Mucosa of descending colon (tissue), 3 donors: Measurements from ENCODE around the gene KLHL42. TPM values are rescaled to one million over a fixed set of nuclear protein-coding genes. Genes with fewer than 3 reads are reported as not detected.

ENCODE experiments used
- ATAC-seq: fragments of 200-7000 bp; cut with Tn5 transposase; one replicate; pipeline ENCODE4 v1.9.1; 2020; ENCODE audit warnings: mild to moderate bottlenecking, moderate library complexity
- DNase-seq, 3 donors: peaks; one replicate each; pipeline ENCODE4 v3.0.0-alpha.2; 2020
- H3K36me3 ChIP-seq: fragments of 200-600 bp; one replicate; pipeline ENCODE4 v1.8.0; 2021; ENCODE audit warnings: low read depth, mild to moderate bottlenecking
- H3K4me1 ChIP-seq: fragments of 200-600 bp; one replicate; pipeline ENCODE4 v1.8.0; 2021; ENCODE audit warnings: low read depth, mild to moderate bottlenecking
- H3K4me3 ChIP-seq: fragments of 200-600 bp; one replicate; pipeline ENCODE4 v1.8.0; 2021; ENCODE audit warnings: mild to moderate bottlenecking
- H3K9me3 ChIP-seq: fragments of 200-600 bp; one replicate; pipeline ENCODE4 v1.8.0; 2021; ENCODE audit warnings: mild to moderate bottlenecking
- intact Hi-C, 2 donors: fragments of 100-400 bp; cut with DNase I in 1 of 2; cut with micrococcal nuclease in 1 of 2; formaldehyde crosslinking; loops; one replicate each; pipeline versions ENCODE4 v1.11.0 to v1.11.1; 2022; cut with DNase I, micrococcal nuclease
- total RNA-seq, 3 donors: library from RNA; stranded (reverse); fragmentation: NEBNext Ultra II Directional in 2 of 3; extraction: Animal tissue kit (Norgen Biotek cat#: 25700) in 2 of 3; gene quantifications; one replicate each; pipeline versions ENCODE4 v1.2.1 to v1.2.4, GENCODE V29; 2021 to 2023
- TF ChIP-seq, protein P1 (sequence below): fragments of 200-600 bp; IDR thresholded peaks from one replicate; pipeline ENCODE4 v1.8.0; 2022; ENCODE audit warnings: antibody characterized with exemption, mild to moderate bottlenecking
- donor health status: DM: no; HTN: no; CAD: no; lungs with moderate emphysema.
- donor health status: DM: no; HTN: no; CAD: no.
- donor health status: DM: no; HTN: yes; CAD: no.

KLHL42 gene
- total RNA-seq, 3 donors from 2014 or later: 14.4 to 48.6 (median 24.0) TPM

DNA sequence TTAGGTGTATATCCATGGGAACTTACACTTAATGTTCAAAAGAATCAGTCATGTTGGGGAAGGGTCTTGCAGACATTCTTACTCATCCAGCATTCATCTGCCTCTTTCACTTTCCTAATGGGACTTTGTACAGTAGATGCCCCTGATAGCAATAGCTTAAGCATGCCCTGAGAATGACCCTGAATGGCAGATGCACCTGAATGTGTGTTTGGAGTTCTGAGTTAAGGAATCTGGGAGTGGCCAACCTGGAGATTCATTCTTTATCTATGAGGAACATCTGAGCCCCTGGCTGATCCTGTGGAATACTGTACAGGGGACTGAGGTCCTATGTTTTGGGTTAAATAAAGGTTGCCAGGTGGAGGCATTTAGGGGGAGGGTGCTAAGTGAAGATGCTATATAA, 71.3 kb downstream of the KLHL42 start:
- no peak for ATAC-seq
- no peak for DNase-seq
- intact Hi-C loops: no loop called here
- H3K4me1 ChIP-seq: no peaks in the 10 kb centered on the region
- no peaks in the 10 kb centered on the region for H3K36me3 ChIP-seq
- TF ChIP-seq, protein P1, sequence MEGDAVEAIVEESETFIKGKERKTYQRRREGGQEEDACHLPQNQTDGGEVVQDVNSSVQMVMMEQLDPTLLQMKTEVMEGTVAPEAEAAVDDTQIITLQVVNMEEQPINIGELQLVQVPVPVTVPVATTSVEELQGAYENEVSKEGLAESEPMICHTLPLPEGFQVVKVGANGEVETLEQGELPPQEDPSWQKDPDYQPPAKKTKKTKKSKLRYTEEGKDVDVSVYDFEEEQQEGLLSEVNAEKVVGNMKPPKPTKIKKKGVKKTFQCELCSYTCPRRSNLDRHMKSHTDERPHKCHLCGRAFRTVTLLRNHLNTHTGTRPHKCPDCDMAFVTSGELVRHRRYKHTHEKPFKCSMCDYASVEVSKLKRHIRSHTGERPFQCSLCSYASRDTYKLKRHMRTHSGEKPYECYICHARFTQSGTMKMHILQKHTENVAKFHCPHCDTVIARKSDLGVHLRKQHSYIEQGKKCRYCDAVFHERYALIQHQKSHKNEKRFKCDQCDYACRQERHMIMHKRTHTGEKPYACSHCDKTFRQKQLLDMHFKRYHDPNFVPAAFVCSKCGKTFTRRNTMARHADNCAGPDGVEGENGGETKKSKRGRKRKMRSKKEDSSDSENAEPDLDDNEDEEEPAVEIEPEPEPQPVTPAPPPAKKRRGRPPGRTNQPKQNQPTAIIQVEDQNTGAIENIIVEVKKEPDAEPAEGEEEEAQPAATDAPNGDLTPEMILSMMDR: no peak
- H3K9me3 ChIP-seq: no peaks in the 10 kb centered on the region
- no peak overlapping the region for H3K4me3 ChIP-seq

DNA sequence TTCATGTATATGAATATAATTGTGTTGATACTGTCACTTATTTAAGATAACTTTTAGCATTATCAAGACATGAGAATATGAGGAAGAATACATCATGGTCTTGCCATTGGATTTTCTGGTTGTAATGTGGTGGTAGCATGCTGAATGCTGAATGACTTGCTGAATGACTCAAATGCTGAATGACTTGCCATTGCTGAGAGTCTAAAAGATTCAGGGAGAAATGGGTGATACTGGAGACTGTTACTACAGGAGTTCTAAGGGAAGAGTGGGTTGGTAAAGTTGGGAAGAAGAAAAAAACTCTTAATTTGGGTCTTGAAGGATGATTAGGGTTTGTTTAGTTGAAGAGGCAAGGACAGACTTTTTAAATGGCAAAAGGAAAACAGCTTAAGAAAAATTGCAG, 72.1 kb downstream of the KLHL42 start:
- no peak for DNase-seq
- ATAC-seq: no peak
- intact Hi-C loops: no loop called here
- H3K4me3 ChIP-seq: no peak overlapping the region
- H3K4me1 ChIP-seq: no peaks in the 10 kb centered on the region
- TF ChIP-seq, protein P1: no peak
- no peaks in the 10 kb centered on the region for H3K36me3 ChIP-seq
- H3K9me3 ChIP-seq: no peaks in the 10 kb centered on the region

Other genes starting within 250 kb of the KLHL42 start
- gene REP15, start 83.8 kb upstream of the KLHL42 start, total RNA-seq: 10 to 100 TPM; 14.3 to 51.4 (median 51.1) TPM
- gene MRPS35, start 69.4 kb upstream of the KLHL42 start, total RNA-seq: 10 to 100 TPM; 50.2 to 72.6 (median 67.3) TPM
- gene MANSC4, start within 50 bp of the KLHL42 start, total RNA-seq: not detected
- 1 to 10 TPM in 1 of 3 donors, not detected in 2; 2.2 TPM for gene PTHLH, start 192.5 kb downstream of the KLHL42 start, total RNA-seq